K562 (cell line): ENCODE measurements around the gene LYAR. TPM values are rescaled to one million over a fixed set of nuclear protein-coding genes. Genes with fewer than 3 reads are reported as not detected.
A peak's percentile ranks its signal among the peaks of the same experiment; 100 is the strongest.

Experiments used
- BRF1 ChIP-seq: IDR thresholded peaks from 3 replicates; pipeline ENCODE4 v1.6.1; 2011; ENCODE audit warnings: borderline replicate concordance, mild to moderate bottlenecking; ENCODE audit not compliant: insufficient read length; ENCODE audit errors: extremely low read depth
- EGR1 ChIP-seq: fragments of 450-650 bp; conservative IDR thresholded peaks from 2 replicates; pipeline ENCODE4 v1.6.1; 2017; ENCODE audit warnings: mild to moderate bottlenecking
- FOXK2 ChIP-seq, 2 experiments: fragments of 450-650 bp; IDR thresholded peaks in 1 of 2; conservative IDR thresholded peaks in 1 of 2; 2 replicates each; pipeline ENCODE4 v1.6.1; 2016; ENCODE audit warnings: low read depth in 2 of 2, mild to moderate bottlenecking in 1 of 2
- HMBOX1 ChIP-seq: sonication (generic); IDR thresholded peaks from 2 replicates; pipeline ENCODE4 v1.6.1; 2016
- MGA ChIP-seq: fragments of 450-650 bp; IDR thresholded peaks from 2 replicates; pipeline ENCODE4 v1.6.1; 2016; ENCODE audit warnings: mild to moderate bottlenecking, moderate library complexity
- MTF1 ChIP-seq: fragments of 250-450 bp; sonication (Bioruptor Pico); IDR thresholded peaks from 2 replicates; pipeline ENCODE4 v1.9.0; 2021; ENCODE audit warnings: moderate library complexity, mild to moderate bottlenecking, inconsistent platforms, borderline replicate concordance
- PHF8 ChIP-seq: fragments of 200-600 bp; sonication (generic); IDR thresholded peaks from 2 replicates; pipeline ENCODE4 v1.6.1; 2012; ENCODE audit warnings: mixed run types, mild to moderate bottlenecking, inconsistent platforms, low read length, moderate library complexity, borderline replicate concordance
- PHTF2 ChIP-seq: fragments of 250-450 bp; sonication (Bioruptor Pico); IDR thresholded peaks from 2 replicates; pipeline ENCODE4 v1.5.0; 2021; ENCODE audit warnings: mild to moderate bottlenecking
- RBBP5 ChIP-seq: fragments of 200-600 bp; sonication (generic); IDR thresholded peaks from 2 replicates; pipeline ENCODE4 v1.6.1; 2012; ENCODE audit warnings: borderline replicate concordance, mild to moderate bottlenecking, low read length, control low read depth, inconsistent platforms; ENCODE audit not compliant: insufficient read depth, poor library complexity, severe bottlenecking
- SNIP1 ChIP-seq: fragments of 450-650 bp; IDR thresholded peaks from 2 replicates; pipeline ENCODE4 v1.7.1; 2017; ENCODE audit warnings: low read depth, mild to moderate bottlenecking
- ZNF280B ChIP-seq: fragments of 250-450 bp; sonication (Bioruptor Pico); IDR thresholded peaks from 2 replicates; pipeline ENCODE4 v1.5.1; 2021; ENCODE audit warnings: mild to moderate bottlenecking
- ZNF384 ChIP-seq: IDR thresholded peaks from 2 replicates; pipeline ENCODE4 v1.6.1; 2012; ENCODE audit warnings: low read depth, low read length, improper control_type of control experiment
- ZZZ3 ChIP-seq: fragments of 450-650 bp; IDR thresholded peaks from 2 replicates; pipeline ENCODE4 v1.6.1; 2016; ENCODE audit warnings: antibody characterized with exemption, mild to moderate bottlenecking, moderate library complexity
- polyA plus RNA-seq, 8 experiments: library from polyadenylated mRNA; depleted of rRNA in 4 of 8; stranded (reverse) in 5 of 8; unstranded in 3 of 8; fragments of >200 nt; fragmentation: Nextera tagmentation in 2 of 8; fragmentation: Illumina TruSeq in 1 of 8; extraction: Ambion mirVana in 2 of 8; extraction: Trizol in 1 of 8; gene quantifications; 2 replicates each; pipeline versions ENCODE4 v1.2.1 to v1.2.3, GENCODE V29; 2011 to 2014; ENCODE audit warnings: inconsistent platforms in 1 of 8, missing spikeins in 1 of 8
- total RNA-seq, 7 experiments: library from RNA; depleted of rRNA in 6 of 7; stranded (reverse); fragments of >200 nt in 6 of 7; fragmentation: Illumina TruSeq in 2 of 7; extraction: Trizol in 2 of 7; gene quantifications; 2 replicates each; pipeline versions ENCODE4 v1.2.1 to v1.2.3, GENCODE V29; 2011 to 2021; ENCODE audit warnings: low replicate concordance in 1 of 7

LYAR gene
- total and polyA plus RNA-seq, 9 of the 15 experiments (the other 6 are each of a cell fraction or from before 2014, with no cell fraction given) = 28.3 to 172 (median 127) TPM

- TF ChIP-seq MGA (peak; percentile 65), ZNF384 (no peak), EGR1 (no peak), PHTF2 (CRISPR knock-in tag) (no peak), ZZZ3 (no peak), HMBOX1 (no peak), SNIP1 (no peak), MTF1 (no peak), BRF1 (no peak), FOXK2 (conservative IDR thresholded peaks at IDR 0.05 in 1 of 2, IDR thresholded peaks at IDR 0.05 in 1 of 2; ENCODE audit: low read depth in 2 of 2) (peak; percentile 34 to 36; a peak in 1 of 4 replicates), RBBP5 (peak; percentile 45), ZNF280B (no peak), PHF8 (no peak)
Observed at GRCh38 chr4:4339504-4340085, 49.6 kb upstream of the LYAR start (continued).
